Keratinocyte (primary cell): ENCODE data around the gene PTGES. TPM values are rescaled to one million over a fixed set of nuclear protein-coding genes. Genes with fewer than 3 reads are reported as not detected.

ENCODE experiments used
- DNase-seq: peaks from one replicate; pipeline ENCODE4 v3.0.0-alpha.2; 2011; ENCODE audit warnings: low read depth, missing footprints, low spot score
- FAIRE-seq: peaks from 2 replicates; lab custom pipeline; 2011; peaks lifted over from hg19 to GRCh38; lab: Jason Lieb, UNC
- H2AFZ ChIP-seq: 2 replicates; pipeline ENCODE4 v1.6.0; 2012; ENCODE audit warnings: low read length, control low read depth, inconsistent platforms; ENCODE audit not compliant: control insufficient read depth
- H3K27ac ChIP-seq: 2 replicates; pipeline ENCODE4 v1.5.1; 2011; ENCODE audit warnings: low read length; ENCODE audit not compliant: control insufficient read depth, insufficient read depth
- H3K27me3 ChIP-seq: 3 replicates; pipeline ENCODE4 v1.6.0; 2011; ENCODE audit warnings: low read length; ENCODE audit not compliant: control insufficient read depth, insufficient read depth; ENCODE audit errors: extremely low read depth
- H3K36me3 ChIP-seq, 2 experiments: 2 replicates in 1 of 2; 3 replicates in 1 of 2; pipeline ENCODE4 v1.5.1; 2011; ENCODE audit warnings: low read length in 2 of 2, mild to moderate bottlenecking in 1 of 2; ENCODE audit not compliant: control insufficient read depth in 2 of 2, insufficient read depth in 2 of 2; ENCODE audit errors: extremely low read depth in 1 of 2
- H3K4me1 ChIP-seq: 3 replicates; pipeline ENCODE4 v1.5.1; 2011; ENCODE audit warnings: low read length; ENCODE audit not compliant: control insufficient read depth, insufficient read depth; ENCODE audit errors: extremely low read depth
- H3K4me2 ChIP-seq: 3 replicates; pipeline ENCODE4 v1.6.0; 2011; ENCODE audit warnings: low read depth, low read length; ENCODE audit not compliant: control insufficient read depth, insufficient read depth; ENCODE audit errors: extremely low read depth
- H3K4me3 ChIP-seq, 3 experiments: fragments of 200-600 bp in 1 of 3; sonication (generic) in 1 of 3; 2 replicates in 2 of 3; 3 replicates in 1 of 3; pipeline ENCODE4 v1.5.1; 2011 to 2016; ENCODE audit warnings: low read length in 3 of 3, mild to moderate bottlenecking in 3 of 3, control low read depth in 2 of 3, inconsistent platforms in 1 of 3, low read depth in 1 of 3, mixed read lengths in 1 of 3, mixed run types in 1 of 3, moderate library complexity in 1 of 3; ENCODE audit not compliant: control insufficient read depth in 2 of 3, insufficient read depth in 2 of 3; ENCODE audit errors: extremely low read depth in 1 of 3
- H3K79me2 ChIP-seq: 2 replicates; pipeline ENCODE4 v1.6.0; 2012; ENCODE audit warnings: low read length; ENCODE audit not compliant: control insufficient read depth, insufficient read depth
- H3K9ac ChIP-seq: 3 replicates; pipeline ENCODE4 v1.6.0; 2011; ENCODE audit warnings: low read length; ENCODE audit not compliant: control insufficient read depth, insufficient read depth; ENCODE audit errors: extremely low read depth
- H3K9me1 ChIP-seq: 3 replicates; pipeline ENCODE4 v1.6.0; 2011; ENCODE audit warnings: low read length; ENCODE audit not compliant: control insufficient read depth, insufficient read depth; ENCODE audit errors: extremely low read depth
- H3K9me3 ChIP-seq: 2 replicates; pipeline ENCODE4 v1.5.1; 2012; ENCODE audit warnings: low read depth, low read length; ENCODE audit not compliant: control insufficient read depth
- H4K20me1 ChIP-seq: 3 replicates; pipeline ENCODE4 v1.6.0; 2011; ENCODE audit warnings: low read length; ENCODE audit not compliant: control insufficient read depth, insufficient read depth; ENCODE audit errors: extremely low read depth
- CTCF ChIP-seq, 3 experiments: IDR thresholded peaks in 1 of 3; conservative IDR thresholded peaks in 1 of 3; optimal IDR thresholded peaks in 1 of 3; 2 replicates in 2 of 3; 3 replicates in 1 of 3; pipeline versions ENCODE3 to v1.5.1; 2011; ENCODE audit warnings: low read length in 3 of 3, mild to moderate bottlenecking in 3 of 3, moderate library complexity in 2 of 3, control low read depth in 1 of 3, inconsistent platforms in 1 of 3; ENCODE audit not compliant: insufficient read depth in 2 of 3; ENCODE audit errors: extremely low read depth in 1 of 3
- EZH2 ChIP-seq: IDR thresholded peaks from one replicate; pipeline ENCODE4 v1.6.1; 2012; ENCODE audit warnings: inconsistent platforms, mild to moderate bottlenecking, low read length, moderate library complexity
- dilution Hi-C: fragments of 300-500 bp; cut with MboI; formaldehyde crosslinking; loops from one replicate; pipeline ENCODE4 v1.7.0; 2020; ENCODE audit warnings: low sequenced_read_pairs; ENCODE audit not compliant: extremely low pct_ligation_motif_present
- polyA plus RNA-seq, 5 experiments: library from polyadenylated mRNA; depleted of rRNA in 3 of 5; stranded (reverse) in 3 of 5; stranded (forward) in 1 of 5; unstranded in 1 of 5; fragments of >200 nt; gene quantifications; 1 replicate in 1 of 5; 2 replicates in 3 of 5; 3 replicates in 1 of 5; pipeline versions ENCODE4 v1.2.1 to v1.2.3, GENCODE V29; 2011 to 2012; ENCODE audit warnings: missing spikeins in 2 of 5, low read depth in 1 of 5, low replicate concordance in 1 of 5

PTGES gene
- polyA plus RNA-seq, 1 donor (not counting 4 experiments of a cell fraction or from before 2014, with no cell fraction given): 19.7 TPM

GRCh38 chr9:129701054-129701453 lies 51.8 kb downstream of the PTGES start:
- no peak for TF ChIP-seq EZH2
- no peak for TF ChIP-seq CTCF (optimal IDR thresholded peaks at IDR 0.05 in 1 of 3, IDR thresholded peaks at IDR 0.05 in 1 of 3, conservative IDR thresholded peaks at IDR 0.05 in 1 of 3; ENCODE audit: extremely low read depth in 1 of 3, insufficient read depth in 2 of 3, low read length in 3 of 3)
- Histone ChIP-seq H3K9me1 (no peaks in the 10 kb centered on the region), H3K27me3 (peaks cover 41% of the 10 kb centered on the region), H3K36me3 (no peaks in the 10 kb centered on the region), H3K9me3 (no peaks in the 10 kb centered on the region), H4K20me1 (no peaks in the 10 kb centered on the region), H3K4me1 (peaks cover 8% of the 10 kb centered on the region), H3K79me2 (no peaks in the 10 kb centered on the region), H2AFZ (no peak overlapping the region), H3K9ac (no peak overlapping the region), H3K4me2 (no peak overlapping the region), H3K27ac (no peak overlapping the region), H3K4me3 (no peak overlapping the region)
- dilution Hi-C loops: no loop called here
- DNase-seq (no peak), FAIRE-seq (no peak)

- FAIRE-seq (no peak), DNase-seq (no peak)
- Histone ChIP-seq H3K4me1 (peaks cover 8% of the 10 kb centered on the region), H3K27ac (no peak overlapping the region), H3K9me1 (no peaks in the 10 kb centered on the region), H3K4me2 (no peak overlapping the region), H3K9me3 (no peaks in the 10 kb centered on the region), H4K20me1 (no peaks in the 10 kb centered on the region), H3K4me3 (no peak overlapping the region), H3K36me3 (no peaks in the 10 kb centered on the region), H3K9ac (no peak overlapping the region), H2AFZ (no peak overlapping the region), H3K79me2 (no peaks in the 10 kb centered on the region), H3K27me3 (peaks cover 56% of the 10 kb centered on the region)
- dilution Hi-C loops: no loop called here
- no peak for TF ChIP-seq EZH2
- no peak for TF ChIP-seq CTCF (optimal IDR thresholded peaks at IDR 0.05 in 1 of 3, IDR thresholded peaks at IDR 0.05 in 1 of 3, conservative IDR thresholded peaks at IDR 0.05 in 1 of 3; ENCODE audit: extremely low read depth in 1 of 3, insufficient read depth in 2 of 3, low read length in 3 of 3)
Observed at GRCh38 chr9:129698254-129698757, 54.5 kb downstream of the PTGES start.
